SK-N-SH (cell line): ENCODE results near the gene RIMKLA. TPM values are rescaled to one million over a fixed set of nuclear protein-coding genes. Genes with fewer than 3 reads are reported as not detected.

Source experiments
- CTCF ChIA-PET: fragments of 300-600, 350-600 bp; formaldehyde crosslinking; extraction: SDS; loops from one replicate; lab custom pipeline; 2021; lab: Yijun Ruan, JAX
- POLR2A ChIA-PET: fragments of 350-600 bp; sonication (Branson Sonifier 250); formaldehyde crosslinking; extraction: SDS; loops from one replicate; lab custom pipeline; 2020; ENCODE audit warnings: antibody characterized with exemption, inconsistent platforms; lab: Yijun Ruan, JAX
- DNase-seq: peaks from one replicate; pipeline ENCODE4 v3.0.0; 2012
- H2AFZ ChIP-seq: fragments of 200-600 bp; sonication (generic); 2 replicates; pipeline ENCODE4 v1.8.1; 2016; ENCODE audit warnings: antibody characterized with exemption, mild to moderate bottlenecking, low read depth
- H3F3A ChIP-seq: fragments of 200-600 bp; sonication (generic); replicated peaks from 2 replicates; pipeline ENCODE3; 2016; ENCODE audit warnings: antibody characterized with exemption, mild to moderate bottlenecking; ENCODE audit not compliant: insufficient read depth
- H3K27ac ChIP-seq, 2 experiments: fragments of 200-500 bp in 1 of 2; fragments of 200-600 bp in 1 of 2; sonication (Bioruptor generic) in 1 of 2; sonication (generic), shearing (Covaris generic) in 1 of 2; 2 replicates each; pipeline versions ENCODE4 v1.5.1 to v1.6.1; 2014 to 2016; ENCODE audit warnings: low read depth in 2 of 2, inconsistent platforms in 1 of 2, low read length in 1 of 2, mild to moderate bottlenecking in 1 of 2, mixed read lengths in 1 of 2
- H3K27me3 ChIP-seq: fragments of 200-600 bp; sonication (generic), shearing (Covaris generic); 2 replicates; pipeline ENCODE4 v1.6.1; 2016; ENCODE audit warnings: mixed run types; ENCODE audit not compliant: insufficient read depth
- H3K36me3 ChIP-seq, 2 experiments: fragments of 200-500 bp in 1 of 2; fragments of 200-600 bp in 1 of 2; sonication (Bioruptor generic) in 1 of 2; sonication (generic) in 1 of 2; replicated peaks in 1 of 2; 2 replicates each; pipeline versions ENCODE3 to v1.5.1; 2014 to 2016; ENCODE audit warnings: low read length in 1 of 2, mild to moderate bottlenecking in 1 of 2; ENCODE audit not compliant: insufficient read depth in 2 of 2, control insufficient read depth in 1 of 2
- H3K4me1 ChIP-seq, 2 experiments: fragments of 200-500 bp in 1 of 2; fragments of 200-600 bp in 1 of 2; sonication (Bioruptor generic) in 1 of 2; sonication (generic), shearing (Covaris generic) in 1 of 2; 2 replicates each; pipeline versions ENCODE4 v1.5.1 to v1.6.1; 2014 to 2016; ENCODE audit warnings: low read depth in 1 of 2, low read length in 1 of 2, mixed run types in 1 of 2; ENCODE audit not compliant: insufficient read depth in 2 of 2, control insufficient read depth in 1 of 2
- H3K4me2 ChIP-seq: fragments of 200-600 bp; sonication (generic), shearing (Covaris generic); 2 replicates; pipeline ENCODE4 v1.6.1; 2017; ENCODE audit warnings: mixed run types
- H3K4me3 ChIP-seq, 2 experiments: fragments of 200-500 bp in 1 of 2; fragments of 200-600 bp in 1 of 2; sonication (Bioruptor generic) in 1 of 2; sonication (generic), shearing (Covaris generic) in 1 of 2; 2 replicates each; pipeline versions ENCODE4 v1.5.1 to v1.8.1; 2014 to 2016; ENCODE audit warnings: low read depth in 2 of 2, inconsistent platforms in 1 of 2, low read length in 1 of 2, mild to moderate bottlenecking in 1 of 2, mixed read lengths in 1 of 2, moderate library complexity in 1 of 2
- H3K79me2 ChIP-seq: fragments of 200-600 bp; sonication (generic); 2 replicates; pipeline ENCODE4 v1.8.1; 2017; ENCODE audit warnings: mild to moderate bottlenecking; ENCODE audit not compliant: insufficient read depth
- H3K9ac ChIP-seq: fragments of 200-600 bp; sonication (generic); 2 replicates; pipeline ENCODE4 v1.6.1; 2017; ENCODE audit warnings: mixed run types
- H3K9me2 ChIP-seq: fragments of 200-600 bp; sonication (generic); 2 replicates; pipeline ENCODE4 v1.6.1; 2017; ENCODE audit warnings: mixed run types
- H3K9me3 ChIP-seq: fragments of 200-600 bp; sonication (generic); 2 replicates; pipeline ENCODE4 v1.6.1; 2017; ENCODE audit warnings: mixed run types, mild to moderate bottlenecking, moderate library complexity
- H4K20me1 ChIP-seq: fragments of 200-600 bp; sonication (generic); 2 replicates; pipeline ENCODE4 v1.6.1; 2017; ENCODE audit warnings: mild to moderate bottlenecking, mixed run types; ENCODE audit not compliant: insufficient read depth
- CHD2 ChIP-seq: fragments of 150-350 bp; IDR thresholded peaks from 2 replicates; pipeline ENCODE4 v1.6.1; 2018; ENCODE audit warnings: low read length; ENCODE audit not compliant: partially characterized antibody
- CTCF ChIP-seq: fragments of 200-600 bp; sonication (generic); IDR thresholded peaks from 2 replicates; pipeline ENCODE4 v1.6.1; 2017; ENCODE audit warnings: antibody characterized with exemption, mild to moderate bottlenecking, moderate library complexity
- IRF3 ChIP-seq: fragments of 150-350 bp; IDR thresholded peaks from 2 replicates; pipeline ENCODE4 v1.6.1; 2016; ENCODE audit warnings: mild to moderate bottlenecking, low read depth, low read length
- REST ChIP-seq: IDR thresholded peaks from 2 replicates; pipeline ENCODE4 v1.6.1; 2012; ENCODE audit warnings: mild to moderate bottlenecking, low read depth, low read length, moderate library complexity
- SMC3 ChIP-seq: IDR thresholded peaks from 2 replicates; pipeline ENCODE4 v1.6.1; 2012; ENCODE audit warnings: low read depth, low read length, improper control_type of control experiment
- TEAD4 ChIP-seq: IDR thresholded peaks from 2 replicates; pipeline ENCODE4 v1.4.0; 2012; ENCODE audit warnings: mild to moderate bottlenecking, borderline replicate concordance; ENCODE audit not compliant: insufficient read depth
- YY1 ChIP-seq: IDR thresholded peaks from 2 replicates; pipeline ENCODE4 v1.4.0; 2012; ENCODE audit warnings: low read depth, mild to moderate bottlenecking
- whole genome bisulfite sequencing: methylation state at CpG from one replicate; pipeline ENCODE4 v1.1.6; 2017; ENCODE audit warnings: low lambda C conversion rate; 5-methylcytosine and 5-hydroxymethylcytosine counted together
- polyA plus RNA-seq, 3 experiments: library from polyadenylated mRNA; depleted of rRNA; stranded (reverse); fragments of >200 nt; gene quantifications; 2 replicates each; pipeline ENCODE4 v1.2.3, GENCODE V29; 2012

RIMKLA gene
- polyA plus RNA-seq, 1 of the 3 experiments (the other 2 are of a cell fraction): 0.08 TPM

- H3K4me2 ChIP-seq: no peak overlapping the region
- CTCF ChIA-PET: no interaction called here
- 36% methylated on average over 1 of the region's 1 CpG for WGBS
Measured at GRCh38 chr1:42385283-42385682, 4.7 kb downstream of the RIMKLA start.

More at GRCh38 chr1:42385283-42385682, 4.7 kb downstream of the RIMKLA start:
- Histone ChIP-seq H3K79me2 (no peaks in the 10 kb centered on the region), H3K9me3 (no peaks in the 10 kb centered on the region), H3K27me3 (peaks cover 10% of the 10 kb centered on the region; the same call in 1 of the 2 replicates), H4K20me1 (no peaks in the 10 kb centered on the region)
- no peak for TF ChIP-seq YY1
- TF ChIP-seq CHD2: no peak
- TF ChIP-seq CTCF: no peak
- TF ChIP-seq IRF3: no peak
- no peak for TF ChIP-seq TEAD4
- TF ChIP-seq SMC3: no peak
- TF ChIP-seq REST: no peak
- TF ChIP-seq, all 33 proteins: peak for 0
- POLR2A ChIA-PET: no interaction called here
- Histone ChIP-seq H3K4me3 (no peak overlapping the region), H2AFZ (no peak overlapping the region), H3K36me3 (no peaks in the 10 kb centered on the region), H3K9me2 (no peaks in the 10 kb centered on the region), H3K9ac (no peak overlapping the region), H3K4me1 (peaks cover 0 to 5% of the 10 kb centered on the region in 2 experiments; a peak in 2 of 4 replicates), H3F3A (no peaks in the 10 kb centered on the region), H3K27ac (no peak overlapping the region)
- no peak for DNase-seq
